Stimulated activated memory B cell treated with anti-CD40 and anti-IgM and Interleukin-4, amounts not matched to agents 10 μg/mL and 1 μg/mL and 100 μg/mL, for 72 hours (primary cell): ENCODE data around the gene AFF1.

ENCODE experiments used
- ATAC-seq: fragments of 150-1000 bp; cut with Tn5 transposase; 2 replicates; pipeline ENCODE4 v1.10.0; 2021
- H3K27ac Mint-ChIP-seq: one replicate; pipeline ENCODE4 v1.8.0; 2022; ENCODE audit warnings: mild to moderate bottlenecking, mixed read lengths
- H3K27me3 Mint-ChIP-seq: one replicate; pipeline ENCODE4 v1.8.0; 2022; ENCODE audit warnings: mixed read lengths
- H3K36me3 Mint-ChIP-seq: one replicate; pipeline ENCODE4 v1.8.0; 2022; ENCODE audit warnings: mixed read lengths
- H3K4me1 Mint-ChIP-seq: one replicate; pipeline ENCODE4 v1.8.0; 2022; ENCODE audit warnings: mixed read lengths
- H3K4me3 Mint-ChIP-seq: one replicate; pipeline ENCODE4 v1.8.0; 2022; ENCODE audit warnings: mild to moderate bottlenecking, moderate library complexity, mixed read lengths
- H3K9me3 Mint-ChIP-seq: one replicate; pipeline ENCODE4 v1.8.0; 2022; ENCODE audit warnings: mixed read lengths

Gene AFF1

DNA sequence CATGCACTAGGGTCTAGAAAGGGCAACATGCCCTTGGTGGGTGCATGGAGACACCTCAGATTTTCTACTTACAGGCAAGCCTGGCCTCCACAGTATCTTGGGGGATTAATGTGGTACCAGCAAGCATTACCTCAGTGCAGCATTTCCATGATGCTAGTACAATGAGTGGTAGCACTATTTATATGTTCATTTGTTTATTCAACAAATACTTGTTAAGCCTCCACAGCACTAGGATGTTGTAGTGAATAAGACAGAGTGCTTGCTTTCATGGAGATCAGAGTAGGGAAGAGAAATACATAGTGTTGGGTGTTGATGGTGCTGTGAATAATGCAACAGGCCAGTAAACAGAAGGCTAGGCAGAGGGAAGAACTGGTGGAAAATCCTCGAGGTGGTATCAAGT, 152.2 kb downstream of the AFF1 start:
- peaks cover 16% of the 10 kb centered on the region for H3K36me3 Mint-ChIP-seq
- no peaks in the 10 kb centered on the region for H3K27me3 Mint-ChIP-seq

DNA sequence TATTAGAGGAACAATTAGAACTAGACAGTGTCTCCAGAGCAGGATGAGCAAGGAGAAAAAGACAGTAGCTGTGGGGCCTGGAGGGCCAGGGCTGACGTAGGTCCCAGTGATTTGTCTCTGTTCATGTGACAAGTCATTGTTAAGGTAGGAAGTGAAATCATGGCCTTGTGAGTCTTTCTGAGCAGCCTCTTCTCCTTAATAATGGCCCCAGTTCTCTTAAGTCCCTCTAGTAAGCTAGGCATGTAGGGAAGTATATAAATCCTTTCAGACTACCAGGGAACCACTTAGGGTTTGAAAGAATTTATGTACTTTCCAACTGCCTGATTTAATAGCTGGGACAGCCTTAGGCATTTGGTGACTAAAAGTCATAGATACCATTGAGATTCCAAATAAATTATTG, 152.6 kb downstream of the AFF1 start:
- peak overlapping the region; percentile 5 for H3K27ac Mint-ChIP-seq
- no peaks in the 10 kb centered on the region for H3K9me3 Mint-ChIP-seq
- no peak for ATAC-seq
- H3K36me3 Mint-ChIP-seq: peaks cover 16% of the 10 kb centered on the region
- H3K4me3 Mint-ChIP-seq: no peak overlapping the region
- H3K27me3 Mint-ChIP-seq: no peaks in the 10 kb centered on the region
- peaks cover 33% of the 10 kb centered on the region for H3K4me1 Mint-ChIP-seq

More for the DNA sequence above, 152.2 kb downstream of the AFF1 start:
- Mint-ChIP-seq H3K9me3 (no peaks in the 10 kb centered on the region), H3K27ac (peak overlapping the region; percentile 5), H3K4me3 (no peak overlapping the region), H3K4me1 (peaks cover 29% of the 10 kb centered on the region)
- no peak for ATAC-seq

DNA sequence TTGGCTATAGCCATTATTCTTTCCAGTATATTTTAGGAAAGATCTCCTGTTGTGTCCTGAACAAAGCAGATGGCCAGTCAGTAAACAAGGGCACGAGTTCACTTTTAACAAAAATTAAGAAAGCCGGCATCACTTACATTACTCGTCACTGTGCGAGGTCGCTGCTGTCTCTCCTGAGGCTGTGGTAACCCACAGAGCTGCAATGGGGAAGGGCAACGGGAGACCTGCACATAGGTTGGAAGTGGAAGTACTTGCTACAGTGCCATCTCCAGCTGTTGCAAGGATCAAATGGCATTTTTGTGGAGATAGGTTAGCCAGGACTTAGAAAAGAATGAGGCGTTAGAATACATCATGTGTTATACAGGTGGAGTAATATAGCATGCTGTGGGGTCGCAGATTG, 153.4 kb downstream of the AFF1 start:
- Mint-ChIP-seq H3K4me3 (no peak overlapping the region), H3K4me1 (peaks cover 37% of the 10 kb centered on the region), H3K36me3 (peaks cover 16% of the 10 kb centered on the region), H3K27ac (no peak overlapping the region), H3K9me3 (no peaks in the 10 kb centered on the region), H3K27me3 (no peaks in the 10 kb centered on the region)
- no peak for ATAC-seq

DNA sequence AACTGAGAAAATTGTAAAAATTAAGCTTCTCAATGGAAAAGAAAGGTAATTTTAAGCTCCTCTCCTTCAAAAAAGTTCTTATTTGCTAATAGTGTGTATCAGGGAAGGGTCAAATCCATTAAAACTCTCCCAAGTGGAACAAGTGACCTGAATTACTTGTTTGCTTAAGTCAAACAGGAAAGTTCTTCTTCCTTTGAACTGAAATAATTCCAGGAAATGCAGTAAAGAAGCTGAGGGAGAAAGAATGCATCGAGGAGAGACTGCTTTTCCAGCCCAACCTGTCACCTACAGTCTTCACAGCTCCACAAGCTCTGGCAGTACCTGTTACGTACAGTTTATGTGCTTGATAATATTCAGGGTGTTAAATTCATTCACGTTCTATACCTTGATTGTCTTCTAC, 154.6 kb downstream of the AFF1 start:
- no peaks in the 10 kb centered on the region for H3K9me3 Mint-ChIP-seq
- H3K36me3 Mint-ChIP-seq: peaks cover 11% of the 10 kb centered on the region
- H3K4me1 Mint-ChIP-seq: peaks cover 41% of the 10 kb centered on the region
- no peak overlapping the region for H3K27ac Mint-ChIP-seq
- no peaks in the 10 kb centered on the region for H3K27me3 Mint-ChIP-seq
- no peak for ATAC-seq
- no peak overlapping the region for H3K4me3 Mint-ChIP-seq

DNA sequence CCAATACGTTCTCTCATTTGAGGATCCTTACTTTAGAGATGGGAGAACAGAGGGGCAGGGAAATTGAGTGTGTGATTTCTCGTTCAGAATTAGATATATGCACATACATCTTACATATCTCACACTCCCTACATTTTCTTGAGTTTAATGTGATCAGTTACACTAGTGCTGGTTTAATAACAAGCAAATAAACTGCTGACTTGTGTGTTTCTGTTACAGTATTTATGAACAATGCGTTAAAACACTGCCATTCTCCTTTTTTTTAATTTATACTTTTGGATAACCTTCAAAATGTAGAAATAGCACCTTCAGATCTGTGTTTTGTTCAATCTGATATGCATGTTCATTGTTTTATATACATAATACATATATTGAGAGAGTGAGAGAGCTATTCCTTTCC, 155.5 kb downstream of the AFF1 start:
- Mint-ChIP-seq H3K27me3 (no peaks in the 10 kb centered on the region), H3K4me3 (no peak overlapping the region), H3K27ac (no peak overlapping the region), H3K36me3 (peaks cover 5% of the 10 kb centered on the region), H3K9me3 (no peaks in the 10 kb centered on the region), H3K4me1 (peaks cover 38% of the 10 kb centered on the region)
- no peak for ATAC-seq

DNA sequence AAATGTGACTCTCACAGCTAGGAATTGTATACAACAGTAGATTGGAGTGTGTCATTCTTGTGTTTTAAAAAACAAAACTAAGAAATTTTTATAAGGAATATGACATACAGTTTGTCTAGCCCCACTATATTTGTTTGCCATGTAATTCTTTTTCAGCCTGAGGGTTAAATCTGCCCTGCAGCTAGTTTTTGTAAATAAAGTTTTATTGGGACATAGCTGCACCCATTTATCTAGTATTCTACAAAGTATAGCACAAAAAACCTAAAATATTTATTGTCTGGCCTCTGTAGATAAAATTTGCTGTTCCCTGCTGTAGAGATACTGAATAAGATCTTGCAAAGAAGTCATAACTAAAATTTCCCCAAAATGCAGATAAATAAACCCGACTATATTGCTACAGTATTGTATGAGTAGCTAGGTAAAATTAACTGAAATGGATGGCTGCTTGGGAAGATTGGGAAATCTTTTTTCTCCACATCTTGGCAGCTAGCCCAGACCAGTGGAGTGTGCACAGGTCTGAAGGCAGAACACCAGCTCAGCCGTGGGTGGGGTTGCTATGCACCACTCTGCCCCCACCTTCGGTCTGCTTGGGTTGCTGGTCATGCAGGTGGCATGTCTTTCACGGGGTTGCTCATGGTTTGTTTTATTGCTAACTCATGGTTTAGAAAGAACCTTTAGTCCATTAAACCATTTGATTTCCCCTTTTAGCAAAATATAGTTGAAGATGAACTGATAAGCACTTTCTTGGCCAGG, 157.8 kb downstream of the AFF1 start:
- H3K27ac Mint-ChIP-seq: peak overlapping the region; percentile 59
- peaks cover 9% of the 10 kb centered on the region for H3K36me3 Mint-ChIP-seq
- H3K4me3 Mint-ChIP-seq: no peak overlapping the region
- H3K27me3 Mint-ChIP-seq: no peaks in the 10 kb centered on the region
- H3K9me3 Mint-ChIP-seq: no peaks in the 10 kb centered on the region
- H3K4me1 Mint-ChIP-seq: peaks cover 28% of the 10 kb centered on the region
- peak; percentile 76 for ATAC-seq

DNA sequence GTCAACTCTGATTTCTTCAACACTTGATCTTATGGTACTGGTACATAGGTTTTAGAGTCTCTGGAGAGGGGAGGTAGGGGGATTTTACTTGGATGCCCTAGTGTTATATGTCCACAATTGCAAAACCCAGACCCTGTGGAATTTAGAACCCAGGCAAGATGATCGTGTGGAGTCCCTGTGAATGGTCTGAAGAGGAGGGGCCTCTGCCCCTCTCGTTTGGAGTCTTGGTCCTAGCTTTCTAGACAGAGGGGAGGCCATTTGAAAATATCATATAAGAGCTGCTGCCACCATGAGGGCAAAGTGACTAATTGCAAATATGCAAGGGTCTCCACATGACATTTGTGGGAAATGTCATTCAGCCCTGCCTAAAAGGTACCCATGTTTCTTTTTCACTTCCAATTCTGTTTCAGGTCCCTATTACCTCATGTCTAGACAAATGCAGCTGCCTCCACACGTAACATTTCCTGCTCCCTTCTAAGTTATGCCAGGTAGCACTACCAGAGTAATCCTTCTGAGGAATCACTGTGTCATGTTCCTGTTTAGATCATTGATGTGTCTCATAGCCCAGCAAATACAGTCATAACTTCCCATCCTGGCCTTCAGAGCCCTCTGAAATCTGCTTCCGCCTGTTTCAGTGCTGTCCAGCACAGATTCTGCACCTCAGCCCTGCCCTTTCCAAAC, 158.8 kb downstream of the AFF1 start:
- Mint-ChIP-seq H3K36me3 (peaks cover 12% of the 10 kb centered on the region), H3K27ac (peak overlapping the region; percentile 59), H3K27me3 (no peaks in the 10 kb centered on the region), H3K9me3 (no peaks in the 10 kb centered on the region), H3K4me3 (no peak overlapping the region), H3K4me1 (peaks cover 28% of the 10 kb centered on the region)
- peak; percentile 95 for ATAC-seq

DNA sequence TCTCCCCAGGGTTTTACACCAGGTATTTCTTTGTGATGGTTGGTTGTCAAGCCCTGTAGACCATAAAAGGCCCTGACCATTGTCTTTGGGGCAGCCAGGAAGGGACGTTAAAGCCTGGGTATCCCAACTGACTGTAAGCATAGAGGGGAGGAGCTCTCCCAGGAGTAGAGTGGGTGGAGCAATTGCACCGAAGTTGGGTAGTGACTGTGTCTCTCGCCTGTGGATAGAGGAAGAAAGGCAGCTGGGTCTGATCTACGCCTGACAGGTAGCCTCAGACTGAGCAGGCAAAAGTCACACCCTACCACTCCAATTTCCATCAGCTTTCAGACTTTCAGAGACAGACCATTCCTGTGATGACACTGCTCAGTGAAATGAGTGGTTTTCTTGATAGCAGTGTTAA, 162.3 kb downstream of the AFF1 start:
- H3K36me3 Mint-ChIP-seq: peaks cover 22% of the 10 kb centered on the region
- H3K4me3 Mint-ChIP-seq: no peak overlapping the region
- no peaks in the 10 kb centered on the region for H3K27me3 Mint-ChIP-seq

DNA sequence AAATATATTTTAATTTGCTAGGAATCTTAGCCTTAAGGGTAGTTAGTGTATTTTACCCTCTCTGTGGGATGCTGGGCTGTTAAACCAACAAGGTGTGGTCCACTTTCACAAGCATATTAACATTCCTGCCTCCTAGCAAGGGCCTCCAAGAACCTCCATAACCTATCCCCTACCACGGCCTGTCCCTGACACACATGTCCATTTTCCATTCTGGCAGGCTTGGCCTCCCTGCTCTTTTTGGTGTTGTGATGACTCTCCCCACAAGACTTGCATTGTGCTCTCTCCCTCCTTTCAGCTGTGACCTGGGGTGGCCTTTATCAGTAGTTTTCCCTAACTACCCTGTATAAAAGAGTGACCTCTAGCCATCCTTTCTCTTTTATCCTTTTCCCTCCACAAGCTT, 165.4 kb downstream of the AFF1 start:
- Mint-ChIP-seq H3K4me1 (peaks cover 5% of the 10 kb centered on the region), H3K27me3 (no peaks in the 10 kb centered on the region), H3K9me3 (no peaks in the 10 kb centered on the region), H3K27ac (no peak overlapping the region), H3K36me3 (peaks cover 22% of the 10 kb centered on the region), H3K4me3 (no peak overlapping the region)
- no peak for ATAC-seq

More for the DNA sequence above, 162.3 kb downstream of the AFF1 start:
- Mint-ChIP-seq H3K27ac (peak overlapping the region; percentile 21), H3K4me1 (peaks cover 25% of the 10 kb centered on the region), H3K9me3 (no peaks in the 10 kb centered on the region)
- no peak for ATAC-seq

DNA sequence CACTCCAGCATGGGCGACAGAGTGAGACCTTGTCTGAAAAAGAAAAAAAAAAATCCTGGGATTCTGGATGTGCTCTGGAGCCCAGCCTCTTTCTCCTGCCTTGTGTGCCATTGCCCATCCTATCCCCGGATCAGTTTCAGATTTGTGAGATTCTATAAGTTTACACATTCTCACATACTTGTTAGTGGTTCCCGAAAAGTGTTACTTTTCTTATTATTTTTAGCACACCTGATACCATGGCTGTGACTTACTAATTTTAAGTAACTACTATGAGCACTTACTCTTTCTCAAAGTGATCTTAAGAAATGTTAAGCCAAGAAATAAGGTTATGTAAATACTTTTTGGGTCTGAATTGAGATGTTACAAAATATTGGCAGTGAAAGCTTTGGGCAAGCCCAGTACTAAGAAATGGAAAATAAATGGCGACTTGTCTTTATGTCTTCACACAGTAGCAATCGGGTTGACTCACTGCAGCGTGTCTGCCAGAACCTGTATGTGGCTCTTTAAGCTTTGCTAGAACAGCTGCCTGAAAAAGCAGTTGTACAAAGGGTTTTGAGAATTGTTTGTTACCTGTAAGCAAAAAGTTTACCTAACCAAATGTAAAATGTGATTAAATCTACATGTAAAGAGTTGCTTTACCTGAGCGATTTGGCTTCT, 166.9 kb downstream of the AFF1 start:
- Mint-ChIP-seq H3K27ac (no peak overlapping the region), H3K36me3 (peaks cover 24% of the 10 kb centered on the region), H3K9me3 (no peaks in the 10 kb centered on the region), H3K4me3 (no peak overlapping the region), H3K4me1 (peaks cover 5% of the 10 kb centered on the region), H3K27me3 (no peaks in the 10 kb centered on the region)
- no peak for ATAC-seq

DNA sequence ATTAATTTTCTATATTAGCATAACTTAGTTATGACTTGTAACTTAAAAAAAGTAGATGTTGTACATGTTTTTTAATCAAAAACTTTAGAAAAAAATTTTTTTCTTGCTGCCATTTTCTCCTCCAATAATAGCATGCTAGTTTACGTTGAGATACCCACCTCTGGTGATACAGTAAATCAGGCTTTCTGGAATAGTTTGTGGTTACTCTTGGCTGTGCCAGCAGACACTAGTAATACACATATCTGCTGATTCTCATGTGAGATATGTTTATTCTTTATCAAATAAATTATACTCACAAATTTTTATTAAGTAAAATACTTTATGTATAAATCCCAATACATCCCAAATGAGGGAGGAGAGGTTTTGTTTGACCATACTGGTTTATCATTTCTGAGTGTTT, 168.3 kb downstream of the AFF1 start:
- H3K27ac Mint-ChIP-seq: no peak overlapping the region
- no peak for ATAC-seq
- H3K36me3 Mint-ChIP-seq: peaks cover 22% of the 10 kb centered on the region
- H3K27me3 Mint-ChIP-seq: no peaks in the 10 kb centered on the region
- no peaks in the 10 kb centered on the region for H3K9me3 Mint-ChIP-seq
- H3K4me3 Mint-ChIP-seq: no peak overlapping the region
- H3K4me1 Mint-ChIP-seq: peaks cover 5% of the 10 kb centered on the region

DNA sequence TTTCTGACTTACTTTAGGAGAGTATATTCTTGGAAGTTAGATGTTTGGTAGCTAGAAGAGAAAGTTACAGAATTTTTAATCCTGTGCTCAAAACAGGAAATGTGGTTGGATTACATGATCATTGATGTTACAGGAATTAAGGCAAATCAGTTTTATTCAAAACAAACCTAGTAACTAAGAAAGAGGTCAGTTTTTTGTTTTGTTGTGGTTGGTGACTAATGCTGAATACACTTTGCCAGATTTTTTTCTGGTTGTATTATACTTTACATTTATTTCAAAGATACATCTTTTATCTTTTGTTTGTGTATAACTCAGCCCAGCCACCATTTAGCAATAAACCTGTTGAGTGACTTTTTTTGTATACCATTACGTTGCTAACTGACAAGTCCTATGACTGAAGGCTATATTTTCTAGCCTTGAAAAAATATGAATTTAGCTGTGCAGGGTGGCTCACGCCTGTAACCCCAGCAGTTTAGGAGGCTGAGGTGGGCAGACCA, 168.9 kb downstream of the AFF1 start:
- ATAC-seq: no peak
- Mint-ChIP-seq H3K27ac (no peak overlapping the region), H3K9me3 (no peaks in the 10 kb centered on the region), H3K4me1 (peaks cover 5% of the 10 kb centered on the region), H3K4me3 (no peak overlapping the region), H3K36me3 (peaks cover 22% of the 10 kb centered on the region), H3K27me3 (no peaks in the 10 kb centered on the region)

DNA sequence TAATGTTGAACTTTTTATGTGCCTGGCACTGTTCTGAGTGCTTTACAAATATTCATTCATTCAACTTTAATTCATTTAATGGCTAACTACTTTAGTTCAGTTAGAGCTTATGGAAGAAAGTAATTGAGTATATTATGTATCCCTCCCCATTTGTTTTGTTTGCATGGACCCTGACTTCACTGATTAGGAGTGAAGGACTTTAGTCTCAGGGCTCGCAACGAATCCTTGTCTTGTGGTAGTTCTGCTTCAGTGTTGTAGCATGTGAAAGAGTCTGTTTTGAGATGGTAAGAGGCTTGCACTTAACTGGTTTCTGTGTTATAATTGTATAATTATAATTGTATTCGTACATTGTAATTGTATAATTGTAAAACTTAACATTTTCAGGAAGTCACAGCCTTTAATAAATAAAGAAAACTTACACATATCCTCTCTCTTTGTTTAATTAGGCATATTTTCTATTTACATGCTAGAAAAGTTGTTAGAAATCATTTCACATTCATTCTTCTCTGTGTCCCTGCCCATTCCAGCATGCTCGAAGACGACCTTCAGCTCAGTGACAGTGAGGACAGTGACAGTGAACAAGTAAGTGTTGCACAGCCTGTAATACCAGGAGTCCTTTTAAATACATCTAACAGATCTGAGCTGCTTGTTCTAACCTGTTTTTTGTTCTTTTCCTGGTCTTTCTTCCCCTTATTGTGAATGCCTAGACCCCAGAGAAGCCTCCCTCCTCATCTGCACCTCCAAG, 170.5 kb downstream of the AFF1 start:
- Mint-ChIP-seq H3K27ac (no peak overlapping the region), H3K36me3 (peaks cover 22% of the 10 kb centered on the region), H3K4me3 (no peak overlapping the region), H3K9me3 (no peaks in the 10 kb centered on the region), H3K27me3 (no peaks in the 10 kb centered on the region), H3K4me1 (peaks cover 5% of the 10 kb centered on the region)
- no peak for ATAC-seq

DNA sequence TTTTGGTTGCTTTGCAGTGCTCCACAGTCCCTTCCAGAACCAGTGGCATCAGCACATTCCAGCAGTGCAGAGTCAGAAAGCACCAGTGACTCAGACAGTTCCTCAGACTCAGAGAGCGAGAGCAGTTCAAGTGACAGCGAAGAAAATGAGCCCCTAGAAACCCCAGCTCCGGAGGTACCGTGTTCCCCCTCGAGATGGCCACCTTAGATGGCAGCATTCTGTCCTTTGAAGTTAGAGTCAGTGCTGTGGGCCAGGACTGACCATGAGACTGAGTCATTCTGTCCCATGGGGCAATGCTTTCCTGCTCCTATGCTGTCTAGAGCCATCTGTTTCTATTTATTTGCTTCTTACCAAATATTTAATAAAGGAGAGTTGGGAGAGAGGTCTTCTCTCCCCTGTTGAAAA, 173.3 kb downstream of the AFF1 start:
- Mint-ChIP-seq H3K27me3 (no peaks in the 10 kb centered on the region), H3K4me3 (no peak overlapping the region), H3K4me1 (peaks cover 5% of the 10 kb centered on the region), H3K36me3 (peaks cover 34% of the 10 kb centered on the region), H3K9me3 (no peaks in the 10 kb centered on the region), H3K27ac (no peak overlapping the region)
- ATAC-seq: no peak

DNA sequence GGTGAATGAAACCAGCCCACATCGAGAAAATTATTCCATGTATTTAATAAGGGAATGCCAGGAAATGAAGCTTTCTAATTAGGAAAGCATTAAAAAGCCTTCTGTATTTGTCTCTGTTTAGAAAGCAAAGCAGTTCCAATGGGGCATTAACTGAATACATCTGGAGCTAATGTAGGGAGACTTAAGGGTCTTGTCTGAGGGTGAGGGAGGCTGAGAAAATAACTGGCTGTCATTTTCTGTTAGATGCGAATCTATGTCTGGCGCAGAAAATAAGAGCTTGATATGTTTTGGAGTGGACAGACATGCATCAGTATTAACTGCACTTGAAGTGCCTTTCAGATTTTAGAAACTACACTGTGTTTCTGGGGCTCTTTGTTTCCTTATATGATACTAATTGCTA, 174.3 kb downstream of the AFF1 start:
- Mint-ChIP-seq H3K27ac (no peak overlapping the region), H3K36me3 (peaks cover 35% of the 10 kb centered on the region)

More for the DNA sequence above, 174.3 kb downstream of the AFF1 start:
- no peak for ATAC-seq
- Mint-ChIP-seq H3K9me3 (no peaks in the 10 kb centered on the region), H3K4me1 (no peaks in the 10 kb centered on the region), H3K27me3 (no peaks in the 10 kb centered on the region), H3K4me3 (no peak overlapping the region)
